HepG2 (cell line): Measurements from ENCODE around the gene DYNLL2. TPM values are rescaled to one million over a fixed set of nuclear protein-coding genes. Genes with fewer than 3 reads are reported as not detected.

Experiments used
- ATAC-seq: fragments of 200-7000 bp; cut with Tn5 transposase; 3 replicates; pipeline ENCODE4 v1.9.1; 2020; ENCODE audit warnings: mild to moderate bottlenecking, moderate library complexity
- BruUV-seq: library from RNA; stranded (reverse); fragments of 400-500 nt; replicated peaks from 2 replicates; lab custom pipeline; 2021; lab: Mats Ljungman, UMichigan
- CTCF ChIA-PET: fragments of 300-600 bp; formaldehyde crosslinking; extraction: SDS; loops from one replicate; lab custom pipeline; 2021; ENCODE audit warnings: low total read pairs, inconsistent platforms, low intra/inter-chr PET ratio; lab: Yijun Ruan, JAX
- POLR2A ChIA-PET: fragments of 350-600 bp; sonication (Branson Sonifier 250); formaldehyde crosslinking; loops from one replicate; lab custom pipeline; 2020; ENCODE audit warnings: antibody characterized with exemption, inconsistent platforms; lab: Yijun Ruan, JAX
- DNase-seq: peaks from one replicate; pipeline ENCODE4 v3.0.0-alpha.2; 2015; ENCODE audit warnings: low spot score
- FAIRE-seq: peaks from 3 replicates; lab custom pipeline; 2011; peaks lifted over from hg19 to GRCh38; lab: Jason Lieb, UNC
- H2AFZ ChIP-seq: one replicate; pipeline ENCODE4 v1.6.1; 2011; ENCODE audit warnings: low read length, inconsistent platforms
- H3K27ac ChIP-seq: fragments of 300-600 bp; 3 replicates; pipeline ENCODE4 v1.8.0; 2011; ENCODE audit warnings: mixed run types, mild to moderate bottlenecking, mixed read lengths, low read length, inconsistent platforms; ENCODE audit not compliant: insufficient read depth; ENCODE audit errors: extremely low read length
- H3K27me3 ChIP-seq, 2 experiments: fragments of 200-600 bp in 1 of 2; 2 replicates in 1 of 2; 3 replicates in 1 of 2; pipeline versions ENCODE4 v1.6.0 to v1.8.0; 2011; ENCODE audit warnings: low read length in 2 of 2, mild to moderate bottlenecking in 2 of 2, moderate library complexity in 2 of 2, inconsistent platforms in 1 of 2; ENCODE audit not compliant: insufficient read depth in 2 of 2, control insufficient read depth in 1 of 2
- H3K36me3 ChIP-seq, 2 experiments: fragments of 200-600 bp in 1 of 2; replicated peaks in 1 of 2; 2 replicates in 1 of 2; 3 replicates in 1 of 2; pipeline versions ENCODE4 v1.5.1 to v1.8.0; 2011; ENCODE audit warnings: low read length in 2 of 2, inconsistent platforms in 1 of 2; ENCODE audit not compliant: insufficient read depth in 2 of 2, control insufficient read depth in 1 of 2
- H3K4me1 ChIP-seq: 2 replicates; pipeline ENCODE4 v1.5.1; 2012; ENCODE audit warnings: low read length, inconsistent platforms; ENCODE audit not compliant: insufficient read depth
- H3K4me2 ChIP-seq: 2 replicates; pipeline ENCODE4 v1.6.0; 2011; ENCODE audit warnings: low read depth, low read length, inconsistent platforms
- H3K4me3 ChIP-seq, 3 experiments: fragments of 200-600 bp in 1 of 3; sonication (generic), shearing (Covaris generic) in 1 of 3; replicated peaks in 1 of 3; 2 replicates each; pipeline ENCODE4 v1.5.1; 2011 to 2016; ENCODE audit warnings: low read length in 3 of 3, inconsistent platforms in 2 of 3, low read depth in 2 of 3, mild to moderate bottlenecking in 2 of 3, control low read depth in 1 of 3, mixed read lengths in 1 of 3; ENCODE audit not compliant: insufficient read depth in 1 of 3
- H3K79me2 ChIP-seq: one replicate; pipeline ENCODE4 v1.6.1; 2011; ENCODE audit warnings: low read length, inconsistent platforms; ENCODE audit not compliant: insufficient read depth
- H3K9ac ChIP-seq: 2 replicates; pipeline ENCODE4 v1.6.0; 2011; ENCODE audit warnings: mild to moderate bottlenecking, low read depth, low read length, inconsistent platforms; ENCODE audit not compliant: insufficient read depth
- H3K9me3 ChIP-seq: 2 replicates; pipeline ENCODE4 v1.5.1; 2012; ENCODE audit warnings: mild to moderate bottlenecking, low read length
- H4K20me1 ChIP-seq: 2 replicates; pipeline ENCODE4 v1.6.0; 2011; ENCODE audit warnings: inconsistent platforms, mild to moderate bottlenecking, low read length, moderate library complexity; ENCODE audit not compliant: insufficient read depth
- AKAP8 ChIP-seq: sonication (generic); formaldehyde crosslinking; IDR thresholded peaks from 2 replicates; pipeline ENCODE4 v1.5.1; 2020; ENCODE audit warnings: mild to moderate bottlenecking, missing genetic modification reagents
- DPF2 ChIP-seq: sonication (generic); formaldehyde crosslinking; IDR thresholded peaks from 2 replicates; pipeline ENCODE4 v1.4.0; 2020; ENCODE audit warnings: mild to moderate bottlenecking, low read depth, missing genetic modification reagents, borderline replicate concordance
- EED ChIP-seq: sonication (generic); formaldehyde crosslinking; IDR thresholded peaks from 2 replicates; pipeline ENCODE4 v1.5.0; 2020; ENCODE audit warnings: mild to moderate bottlenecking, missing genetic modification reagents
- FIP1L1 ChIP-seq: fragments of 200-400 bp; formaldehyde crosslinking; IDR thresholded peaks from 2 replicates; pipeline ENCODE4 v1.6.1; 2018; ENCODE audit warnings: low read depth, mild to moderate bottlenecking, low read length, moderate library complexity, borderline replicate concordance; ENCODE audit not compliant: insufficient read depth
- GRHL1 ChIP-seq: sonication (generic); formaldehyde crosslinking; conservative IDR thresholded peaks from 2 replicates; pipeline ENCODE4 v1.8.0; 2022; ENCODE audit warnings: missing genetic modification reagents
- JUND ChIP-seq: sonication (generic); formaldehyde crosslinking; IDR thresholded peaks from 2 replicates; pipeline ENCODE4 v1.8.0; 2022; ENCODE audit warnings: mild to moderate bottlenecking, missing genetic modification reagents
- NBN ChIP-seq: fragments of 450-650 bp; conservative IDR thresholded peaks from 2 replicates; pipeline ENCODE4 v1.6.1; 2017
- PHF21A ChIP-seq: sonication (generic); formaldehyde crosslinking; IDR thresholded peaks from 2 replicates; pipeline ENCODE4 v1.5.0; 2020; ENCODE audit warnings: mild to moderate bottlenecking, missing genetic modification reagents
- PPARG ChIP-seq: conservative IDR thresholded peaks from 2 replicates; pipeline ENCODE4 v1.6.1; 2016; ENCODE audit warnings: missing biosample characterization, missing genetic modification reagents
- SNAI1 ChIP-seq: sonication (generic); formaldehyde crosslinking; IDR thresholded peaks from 2 replicates; pipeline ENCODE4 v1.5.0; 2020; ENCODE audit warnings: mild to moderate bottlenecking, missing genetic modification reagents, borderline replicate concordance
- TEF ChIP-seq: sonication (generic); formaldehyde crosslinking; IDR thresholded peaks from 2 replicates; pipeline ENCODE4 v1.5.0; 2020; ENCODE audit warnings: missing genetic modification reagents
- THAP11 ChIP-seq: IDR thresholded peaks from 2 replicates; pipeline ENCODE4 v1.6.1; 2016; ENCODE audit warnings: missing biosample characterization, missing genetic modification reagents
- YY1 ChIP-seq: IDR thresholded peaks from 2 replicates; pipeline ENCODE4 v1.6.1; 2011; ENCODE audit warnings: low read length, low read depth, moderate library complexity, mild to moderate bottlenecking; ENCODE audit not compliant: insufficient read depth, insufficient replicate concordance
- ZGPAT ChIP-seq: IDR thresholded peaks from 2 replicates; pipeline ENCODE4 v1.6.1; 2016; ENCODE audit warnings: mild to moderate bottlenecking
- ZHX1 ChIP-seq: sonication (generic); formaldehyde crosslinking; IDR thresholded peaks from 2 replicates; pipeline ENCODE4 v1.8.1; 2022; ENCODE audit warnings: low read depth, mild to moderate bottlenecking, missing genetic modification reagents
- ZNF644 ChIP-seq: IDR thresholded peaks from 2 replicates; pipeline ENCODE4 v1.6.1; 2016; ENCODE audit warnings: low read depth
- in situ Hi-C: cut with HindIII; loops from 2 replicates; pipeline ENCODE4 v1.10.0; 2017; ENCODE audit warnings: low pct_unique_long_range_greater_than_20kb; ENCODE audit not compliant: extremely low pct_ligation_motif_present
- intact Hi-C: fragments of 100-400 bp; cut with micrococcal nuclease; formaldehyde crosslinking; loops from one replicate; pipeline ENCODE4 v1.10.0; 2022; ENCODE audit not compliant: unreplicated experiment
- polyA plus RNA-seq, 8 experiments: library from polyadenylated mRNA; depleted of rRNA in 3 of 8; stranded (reverse) in 7 of 8; unstranded in 1 of 8; fragments of >200 nt; fragmentation: Illumina TruSeq in 4 of 8; extraction: Trizol in 4 of 8; gene quantifications; 2 replicates each; pipeline versions ENCODE4 v1.2.1 to v1.2.3, GENCODE V29; 2011 to 2016; ENCODE audit warnings: low read depth in 4 of 8, missing spikeins in 1 of 8, mixed read lengths in 1 of 8; ENCODE audit not compliant: insufficient read depth in 1 of 8
- total RNA-seq, 5 experiments: library from RNA; depleted of rRNA; stranded (reverse); fragments of >200 nt; fragmentation: Illumina TruSeq; extraction: Trizol; gene quantifications; 2 replicates each; pipeline ENCODE4 v1.2.3, GENCODE V29; 2016; ENCODE audit warnings: low read depth in 1 of 5

DYNLL2 gene
- total and polyA plus RNA-seq, 2 of the 13 experiments (the other 11 are each of a cell fraction or from before 2014, with no cell fraction given): 9.5 to 29.0 TPM

- POLR2A ChIA-PET: no interaction called here
- no TSS peak for BruUV-seq
- in situ Hi-C loops: no loop called here
- TF ChIP-seq SNAI1 (CRISPR knock-in tag): no peak
- TF ChIP-seq TEF: no peak
- TF ChIP-seq AKAP8 (CRISPR knock-in tag): no peak
- TF ChIP-seq ZHX1 (CRISPR knock-in tag): no peak
- TF ChIP-seq FIP1L1: no peak
- TF ChIP-seq THAP11: no peak
- TF ChIP-seq NBN: no peak
- no peak for TF ChIP-seq JUND (CRISPR knock-in tag)
- no peak for TF ChIP-seq PHF21A (CRISPR knock-in tag)
- TF ChIP-seq ZGPAT (CRISPR knock-in tag): no peak
- TF ChIP-seq DPF2 (CRISPR knock-in tag): no peak
- no peak for TF ChIP-seq YY1
- TF ChIP-seq PPARG (CRISPR knock-in tag): no peak
- no peak for TF ChIP-seq EED (CRISPR knock-in tag)
- TF ChIP-seq ZNF644 (CRISPR knock-in tag): no peak
- no peak for TF ChIP-seq GRHL1 (CRISPR knock-in tag)
Measured at GRCh38 chr17:58100506-58100905, 17.3 kb downstream of the DYNLL2 start.

More at GRCh38 chr17:58100506-58100905, 17.3 kb downstream of the DYNLL2 start:
- Histone ChIP-seq H3K27ac (no peak overlapping the region), H3K4me3 (no peak overlapping the region), H3K4me2 (no peak overlapping the region), H3K9ac (no peak overlapping the region), H4K20me1 (no peaks in the 10 kb centered on the region), H2AFZ (no peak overlapping the region), H3K79me2 (no peaks in the 10 kb centered on the region), H3K36me3 (no peaks in the 10 kb centered on the region), H3K27me3 (no peaks in the 10 kb centered on the region; a peak in 1 of 5 replicates), H3K9me3 (no peaks in the 10 kb centered on the region), H3K4me1 (no peaks in the 10 kb centered on the region)
- CTCF ChIA-PET: no interaction called here
- ATAC-seq: no peak
- FAIRE-seq: no peak
- DNase-seq: no peak
- intact Hi-C loops: no loop called here
